WTC11 (cell line): ENCODE data around the gene TRAF7. TPM values are rescaled to one million over a fixed set of nuclear protein-coding genes. Genes with fewer than 3 reads are reported as not detected.

Source experiments
- ATAC-seq: fragments of 200-7000 bp; cut with Tn5 transposase; 2 replicates; pipeline ENCODE4 v1.10.0; 2021; ENCODE audit warnings: mild to moderate bottlenecking, moderate library complexity
- CTCF ChIA-PET: fragments of 300-600 bp; sonication (Branson Sonifier 250); formaldehyde crosslinking; loops from one replicate; lab custom pipeline; 2021; ENCODE audit warnings: antibody characterized with exemption; lab: Charles Lee
- POLR2A ChIA-PET: fragments of 350-600 bp; sonication (Branson Sonifier 250); formaldehyde crosslinking; loops from one replicate; lab custom pipeline; 2021; ENCODE audit warnings: antibody characterized with exemption; lab: Charles Lee
- DNase-seq: peaks from one replicate; pipeline ENCODE4 v3.0.0; 2021; ENCODE audit warnings: low spot score
- H3K27ac Mint-ChIP-seq: 2 replicates; pipeline ENCODE4 v1.8.0; 2021; ENCODE audit warnings: mixed read lengths
- H3K27me3 Mint-ChIP-seq: 2 replicates; pipeline ENCODE4 v1.8.0; 2021; ENCODE audit warnings: low read depth, mild to moderate bottlenecking, moderate library complexity, mixed read lengths
- H3K36me3 Mint-ChIP-seq: 2 replicates; pipeline ENCODE4 v1.8.0; 2021; ENCODE audit warnings: mixed read lengths
- H3K4me1 Mint-ChIP-seq: 2 replicates; pipeline ENCODE4 v1.8.0; 2022; ENCODE audit warnings: mixed read lengths
- H3K4me3 Mint-ChIP-seq: 2 replicates; pipeline ENCODE4 v1.8.0; 2021; ENCODE audit warnings: mild to moderate bottlenecking, moderate library complexity, mixed read lengths
- H3K9me3 Mint-ChIP-seq: 2 replicates; pipeline ENCODE4 v1.8.0; 2021; ENCODE audit warnings: mixed read lengths
- ATF1 ChIP-seq: sonication (generic); formaldehyde crosslinking; IDR thresholded peaks from 2 replicates; pipeline ENCODE4 v1.8.1; 2023; ENCODE audit warnings: mild to moderate bottlenecking, moderate library complexity, missing genetic modification reagents
- ELF4 ChIP-seq: sonication (generic); formaldehyde crosslinking; IDR thresholded peaks from 2 replicates; pipeline ENCODE4 v1.8.1; 2022; ENCODE audit warnings: low read depth, mild to moderate bottlenecking, moderate library complexity, missing genetic modification reagents
- ESRRA ChIP-seq: sonication (generic); formaldehyde crosslinking; IDR thresholded peaks from 2 replicates; pipeline ENCODE4 v1.8.1; 2022; ENCODE audit warnings: mild to moderate bottlenecking, missing genetic modification reagents, borderline replicate concordance
- ETV6 ChIP-seq: sonication (generic); formaldehyde crosslinking; IDR thresholded peaks from 2 replicates; pipeline ENCODE4 v1.8.1; 2022; ENCODE audit warnings: mild to moderate bottlenecking, missing genetic modification reagents
- FOXJ3 ChIP-seq: sonication (generic); formaldehyde crosslinking; IDR thresholded peaks from 2 replicates; pipeline ENCODE4 v1.9.0; 2021; ENCODE audit warnings: missing genetic modification reagents, mild to moderate bottlenecking, borderline replicate concordance
- HMGA2 ChIP-seq: fragments of 250-450 bp; sonication (Bioruptor Pico); IDR thresholded peaks from 2 replicates; pipeline ENCODE4 v1.4.0; 2021; ENCODE audit warnings: mild to moderate bottlenecking, moderate library complexity
- NFE2L1 ChIP-seq: sonication (generic); formaldehyde crosslinking; IDR thresholded peaks from 2 replicates; pipeline ENCODE4 v1.8.1; 2023; ENCODE audit warnings: missing genetic modification reagents
- RELA ChIP-seq: sonication (generic); formaldehyde crosslinking; IDR thresholded peaks from 2 replicates; pipeline ENCODE4 v1.8.1; 2022; ENCODE audit warnings: missing genetic modification reagents, mild to moderate bottlenecking, borderline replicate concordance
- SMAD3 ChIP-seq: sonication (generic); formaldehyde crosslinking; IDR thresholded peaks from 2 replicates; pipeline ENCODE4 v1.8.0; 2022; ENCODE audit warnings: missing genetic modification reagents, mild to moderate bottlenecking, borderline replicate concordance
- TP53 ChIP-seq: sonication (generic); formaldehyde crosslinking; IDR thresholded peaks from 2 replicates; pipeline ENCODE4 v1.8.1; 2023; ENCODE audit warnings: mild to moderate bottlenecking, missing genetic modification reagents
- ZNF138 ChIP-seq: sonication (generic); formaldehyde crosslinking; conservative IDR thresholded peaks from 2 replicates; pipeline ENCODE4 v1.8.1; 2022; ENCODE audit warnings: mild to moderate bottlenecking, moderate library complexity, missing genetic modification reagents
- ZNF416 ChIP-seq: fragments of 250-450 bp; sonication (Bioruptor Pico); IDR thresholded peaks from 2 replicates; pipeline ENCODE4 v1.9.0; 2021; ENCODE audit warnings: mild to moderate bottlenecking, inconsistent platforms
- total RNA-seq: library from RNA; stranded (reverse); gene quantifications from 3 replicates; pipeline ENCODE4 v1.2.3, GENCODE V29; 2021
- TF ChIP-seq, protein P1 (sequence below): sonication (generic); formaldehyde crosslinking; IDR thresholded peaks from 2 replicates; pipeline ENCODE4 v1.8.1; 2022; ENCODE audit warnings: mild to moderate bottlenecking, missing genetic modification reagents, moderate library complexity, borderline replicate concordance
- TF ChIP-seq, protein P2 (sequence below): fragments of 250-450 bp; sonication (Bioruptor Pico); IDR thresholded peaks from 2 replicates; pipeline ENCODE4 v1.9.0; 2021; ENCODE audit warnings: mild to moderate bottlenecking
- TF ChIP-seq, protein P3 (sequence below): fragments of 250-450 bp; sonication (Bioruptor Pico); IDR thresholded peaks from 2 replicates; pipeline ENCODE4 v1.9.0; 2021; ENCODE audit warnings: mild to moderate bottlenecking
- TF ChIP-seq, protein P4 (sequence below): sonication (generic); formaldehyde crosslinking; IDR thresholded peaks from 2 replicates; pipeline ENCODE4 v1.8.0; 2022; ENCODE audit warnings: mild to moderate bottlenecking, missing genetic modification reagents

The TRAF7 gene
- total RNA-seq, 1 experiment from 2014 or later: 148 TPM

DNA sequence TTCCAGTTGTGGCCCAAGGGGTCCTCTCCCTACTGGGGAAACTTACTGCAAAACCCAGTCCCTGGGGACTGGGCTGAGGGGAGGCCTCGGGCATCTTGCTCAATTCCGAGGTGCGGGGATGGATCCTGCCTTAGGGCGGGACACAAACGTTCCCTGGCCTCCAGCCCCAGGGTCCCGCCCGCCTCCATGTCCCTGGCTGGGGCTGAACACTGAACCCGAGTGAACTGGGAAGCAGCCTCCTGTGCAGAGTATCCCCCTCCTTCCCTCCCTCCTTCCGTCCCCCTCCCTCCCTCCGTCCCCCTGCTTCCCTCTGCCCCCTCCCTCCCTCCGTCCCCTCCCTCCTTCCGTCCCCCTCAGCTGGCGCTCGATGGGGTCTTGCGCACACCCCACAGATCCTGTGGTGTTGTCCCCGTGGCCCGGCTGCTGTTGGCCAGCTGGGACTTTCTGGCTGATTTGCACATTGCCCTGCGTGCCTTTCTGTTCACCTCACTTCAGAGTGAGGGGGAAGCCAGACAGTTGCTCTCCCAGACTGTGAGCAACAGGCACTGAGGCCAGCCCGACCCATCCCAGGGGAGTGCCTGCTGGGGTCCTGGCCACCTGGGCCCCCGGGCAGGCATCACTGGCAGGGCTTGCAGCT, 5.5 kb downstream of the TRAF7 start:
- no peaks in the 10 kb centered on the region for H3K27me3 Mint-ChIP-seq
- H3K36me3 Mint-ChIP-seq: peaks cover 10% of the 10 kb centered on the region
- no peak overlapping the region for H3K4me3 Mint-ChIP-seq
- ATAC-seq (peak; percentile 21), DNase-seq (no peak)
- no peak overlapping the region; the same call in 1 of the 2 replicates for H3K27ac Mint-ChIP-seq
- ChIA-PET POLR2A (no interaction called here), CTCF (interaction anchor here (0.8 to 1.3 kb wide), 2 partner anchors 20 to 34 kb away, joined by 3 to 5 read pairs; no protein-coding TSS in a partner anchor)
- TF ChIP-seq ELF4 (CRISPR knock-in tag) (no peak), ATF1 (CRISPR knock-in tag) (no peak), ZNF416 (CRISPR knock-in tag) (no peak)
- TF ChIP-seq, protein P1, sequence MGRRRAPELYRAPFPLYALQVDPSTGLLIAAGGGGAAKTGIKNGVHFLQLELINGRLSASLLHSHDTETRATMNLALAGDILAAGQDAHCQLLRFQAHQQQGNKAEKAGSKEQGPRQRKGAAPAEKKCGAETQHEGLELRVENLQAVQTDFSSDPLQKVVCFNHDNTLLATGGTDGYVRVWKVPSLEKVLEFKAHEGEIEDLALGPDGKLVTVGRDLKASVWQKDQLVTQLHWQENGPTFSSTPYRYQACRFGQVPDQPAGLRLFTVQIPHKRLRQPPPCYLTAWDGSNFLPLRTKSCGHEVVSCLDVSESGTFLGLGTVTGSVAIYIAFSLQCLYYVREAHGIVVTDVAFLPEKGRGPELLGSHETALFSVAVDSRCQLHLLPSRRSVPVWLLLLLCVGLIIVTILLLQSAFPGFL (CRISPR knock-in tag): no peak
- peaks cover 26% of the 10 kb centered on the region for H3K4me1 Mint-ChIP-seq
- no peaks in the 10 kb centered on the region for H3K9me3 Mint-ChIP-seq

DNA sequence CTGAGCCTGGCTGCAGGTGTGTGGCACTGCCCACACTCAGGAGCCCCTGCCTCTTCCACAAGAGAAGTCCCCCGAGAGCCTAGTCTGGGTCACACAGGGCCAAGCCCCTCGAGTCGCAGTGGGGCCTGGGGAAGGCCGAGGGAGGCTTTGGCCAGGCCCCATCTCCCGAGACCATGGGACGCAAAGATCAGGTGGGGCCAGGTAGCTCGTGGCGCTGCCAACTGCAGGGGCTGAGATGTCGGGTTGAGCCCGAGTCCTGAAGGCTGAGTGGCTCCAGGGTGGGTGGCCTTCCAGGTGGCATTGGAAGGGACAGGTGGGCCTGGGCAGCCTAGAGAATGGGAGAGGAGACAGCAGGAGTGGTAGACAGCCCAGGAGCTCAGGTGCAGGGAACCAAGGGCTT, 6.3 kb downstream of the TRAF7 start:
- CTCF ChIA-PET: interaction anchor here (0.8 kb wide), 1 partner anchor 33 kb away, joined by 3 read pairs; no protein-coding TSS in a partner anchor
- POLR2A ChIA-PET: no interaction called here
- Mint-ChIP-seq H3K36me3 (peaks cover 13% of the 10 kb centered on the region), H3K4me1 (peaks cover 18% of the 10 kb centered on the region), H3K27me3 (no peaks in the 10 kb centered on the region), H3K4me3 (no peak overlapping the region), H3K9me3 (no peaks in the 10 kb centered on the region), H3K27ac (peak overlapping the region; percentile 80)
- DNase-seq (no peak), ATAC-seq (no peak)
- no peak for TF ChIP-seq SMAD3 (CRISPR knock-in tag)
- no peak for TF ChIP-seq TP53 (CRISPR knock-in tag)
- TF ChIP-seq HMGA2 (CRISPR knock-in tag): no peak
- TF ChIP-seq RELA (CRISPR knock-in tag): no peak
- no peak for TF ChIP-seq ZNF138 (CRISPR knock-in tag)
- TF ChIP-seq NFE2L1 (CRISPR knock-in tag): no peak
- no peak for TF ChIP-seq ESRRA (CRISPR knock-in tag)
- no peak for TF ChIP-seq ETV6 (CRISPR knock-in tag)
- no peak for TF ChIP-seq FOXJ3

DNA sequence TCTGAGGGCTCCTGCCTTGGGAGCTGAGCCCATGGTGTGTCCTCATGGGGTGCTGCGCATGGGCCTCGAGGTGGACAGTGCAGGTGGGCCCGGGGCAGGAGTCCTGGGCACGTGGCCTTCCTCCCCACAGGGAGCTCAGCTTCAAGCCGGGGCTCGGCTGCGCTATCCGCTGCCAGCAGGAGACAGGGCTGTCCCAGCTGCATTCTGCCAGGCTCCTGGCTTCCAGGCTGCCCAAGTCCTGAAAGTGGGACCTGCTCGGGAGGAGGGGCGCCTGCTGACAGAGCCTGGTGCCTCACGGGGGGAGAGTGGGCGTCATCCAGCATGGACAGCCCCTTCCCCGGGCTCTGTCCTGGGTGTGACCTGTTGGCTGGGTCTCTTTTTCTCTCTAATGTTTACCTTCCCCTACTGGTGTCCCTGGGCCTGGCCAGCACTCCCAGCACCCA, 7.1 kb downstream of the TRAF7 start:
- CTCF ChIA-PET: no interaction called here
- H3K36me3 Mint-ChIP-seq: peaks cover 13% of the 10 kb centered on the region
- TF ChIP-seq, protein P2, sequence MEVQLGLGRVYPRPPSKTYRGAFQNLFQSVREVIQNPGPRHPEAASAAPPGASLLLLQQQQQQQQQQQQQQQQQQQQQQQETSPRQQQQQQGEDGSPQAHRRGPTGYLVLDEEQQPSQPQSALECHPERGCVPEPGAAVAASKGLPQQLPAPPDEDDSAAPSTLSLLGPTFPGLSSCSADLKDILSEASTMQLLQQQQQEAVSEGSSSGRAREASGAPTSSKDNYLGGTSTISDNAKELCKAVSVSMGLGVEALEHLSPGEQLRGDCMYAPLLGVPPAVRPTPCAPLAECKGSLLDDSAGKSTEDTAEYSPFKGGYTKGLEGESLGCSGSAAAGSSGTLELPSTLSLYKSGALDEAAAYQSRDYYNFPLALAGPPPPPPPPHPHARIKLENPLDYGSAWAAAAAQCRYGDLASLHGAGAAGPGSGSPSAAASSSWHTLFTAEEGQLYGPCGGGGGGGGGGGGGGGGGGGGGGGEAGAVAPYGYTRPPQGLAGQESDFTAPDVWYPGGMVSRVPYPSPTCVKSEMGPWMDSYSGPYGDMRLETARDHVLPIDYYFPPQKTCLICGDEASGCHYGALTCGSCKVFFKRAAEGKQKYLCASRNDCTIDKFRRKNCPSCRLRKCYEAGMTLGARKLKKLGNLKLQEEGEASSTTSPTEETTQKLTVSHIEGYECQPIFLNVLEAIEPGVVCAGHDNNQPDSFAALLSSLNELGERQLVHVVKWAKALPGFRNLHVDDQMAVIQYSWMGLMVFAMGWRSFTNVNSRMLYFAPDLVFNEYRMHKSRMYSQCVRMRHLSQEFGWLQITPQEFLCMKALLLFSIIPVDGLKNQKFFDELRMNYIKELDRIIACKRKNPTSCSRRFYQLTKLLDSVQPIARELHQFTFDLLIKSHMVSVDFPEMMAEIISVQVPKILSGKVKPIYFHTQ (CRISPR knock-in tag): no peak
- TF ChIP-seq, protein P3, sequence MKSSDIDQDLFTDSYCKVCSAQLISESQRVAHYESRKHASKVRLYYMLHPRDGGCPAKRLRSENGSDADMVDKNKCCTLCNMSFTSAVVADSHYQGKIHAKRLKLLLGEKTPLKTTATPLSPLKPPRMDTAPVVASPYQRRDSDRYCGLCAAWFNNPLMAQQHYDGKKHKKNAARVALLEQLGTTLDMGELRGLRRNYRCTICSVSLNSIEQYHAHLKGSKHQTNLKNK: no peak
- TF ChIP-seq, protein P4, sequence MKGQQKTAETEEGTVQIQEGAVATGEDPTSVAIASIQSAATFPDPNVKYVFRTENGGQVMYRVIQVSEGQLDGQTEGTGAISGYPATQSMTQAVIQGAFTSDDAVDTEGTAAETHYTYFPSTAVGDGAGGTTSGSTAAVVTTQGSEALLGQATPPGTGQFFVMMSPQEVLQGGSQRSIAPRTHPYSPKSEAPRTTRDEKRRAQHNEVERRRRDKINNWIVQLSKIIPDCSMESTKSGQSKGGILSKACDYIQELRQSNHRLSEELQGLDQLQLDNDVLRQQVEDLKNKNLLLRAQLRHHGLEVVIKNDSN (CRISPR knock-in tag): no peak
- TF ChIP-seq, all 79 proteins: peak for 0
- Mint-ChIP-seq H3K27me3 (no peaks in the 10 kb centered on the region), H3K4me1 (peaks cover 11% of the 10 kb centered on the region), H3K9me3 (no peaks in the 10 kb centered on the region), H3K4me3 (no peak overlapping the region), H3K27ac (no peak overlapping the region)
- DNase-seq (no peak), ATAC-seq (no peak)
- POLR2A ChIA-PET: no interaction called here
